MM.1S (cell line): ENCODE results near the gene TTI1.

Experiments
- DNase-seq: peaks from one replicate; pipeline ENCODE4 v3.0.0-alpha.2; 2015
- H2AFZ ChIP-seq: fragments of 300-600 bp; sonication (generic); 2 replicates; pipeline ENCODE4 v1.6.0; 2016; ENCODE audit warnings: antibody characterized with exemption, low read length
- H3F3A ChIP-seq: fragments of 300-600 bp; sonication (generic); 2 replicates; pipeline ENCODE4 v1.6.1; 2016; ENCODE audit warnings: mild to moderate bottlenecking, antibody characterized with exemption, low read length, moderate library complexity, mixed read lengths; ENCODE audit not compliant: insufficient read depth
- H3K27ac ChIP-seq: fragments of 300-600 bp; sonication (generic); 2 replicates; pipeline ENCODE4 v1.5.1; 2016; ENCODE audit warnings: mild to moderate bottlenecking, low read length
- H3K27me3 ChIP-seq: fragments of 300-600 bp; sonication (generic); replicated peaks from 2 replicates; pipeline ENCODE4 v1.6.0; 2016; ENCODE audit warnings: low read length; ENCODE audit not compliant: insufficient read depth
- H3K36me3 ChIP-seq: fragments of 300-600 bp; sonication (generic); replicated peaks from 2 replicates; pipeline ENCODE4 v1.6.1; 2016; ENCODE audit warnings: mild to moderate bottlenecking, low read length, mixed read lengths; ENCODE audit not compliant: insufficient read depth
- H3K4me1 ChIP-seq: fragments of 300-600 bp; sonication (generic); 2 replicates; pipeline ENCODE4 v1.6.1; 2016; ENCODE audit warnings: low read length, mixed read lengths
- H3K4me2 ChIP-seq: fragments of 300-600 bp; sonication (generic); 2 replicates; pipeline ENCODE4 v1.6.0; 2016; ENCODE audit warnings: low read depth, low read length
- H3K4me3 ChIP-seq: fragments of 300-600 bp; sonication (generic); 2 replicates; pipeline ENCODE4 v1.5.1; 2016; ENCODE audit warnings: low read length, mixed read lengths
- H3K79me2 ChIP-seq: fragments of 300-600 bp; sonication (generic); 2 replicates; pipeline ENCODE4 v1.6.1; 2016; ENCODE audit warnings: mixed run types, low read length, mixed read lengths
- H3K9ac ChIP-seq: fragments of 300-600 bp; sonication (generic); 2 replicates; pipeline ENCODE4 v1.6.1; 2016; ENCODE audit warnings: low read length, mixed read lengths
- H3K9me2 ChIP-seq: fragments of 300-600 bp; sonication (generic); replicated peaks from 2 replicates; pipeline ENCODE4 v1.6.1; 2016; ENCODE audit warnings: mild to moderate bottlenecking, low read length, mixed read lengths; ENCODE audit not compliant: insufficient read depth
- H3K9me3 ChIP-seq: fragments of 300-600 bp; sonication (generic); replicated peaks from 2 replicates; pipeline ENCODE4 v1.6.1; 2016; ENCODE audit warnings: mild to moderate bottlenecking, low read length, mixed read lengths; ENCODE audit not compliant: insufficient read depth
- H4K20me1 ChIP-seq: fragments of 300-600 bp; sonication (generic); 2 replicates; pipeline ENCODE4 v1.6.1; 2016; ENCODE audit warnings: mild to moderate bottlenecking, low read length, moderate library complexity, mixed read lengths; ENCODE audit not compliant: insufficient read depth
- EZH2 ChIP-seq: fragments of 300-600 bp; sonication (generic); optimal IDR thresholded peaks from 2 replicates; pipeline ENCODE3; 2017; ENCODE audit warnings: low read depth, mild to moderate bottlenecking, antibody characterized with exemption, low read length, mixed read lengths
- EZH2phosphoT487 ChIP-seq: fragments of 300-600 bp; sonication (generic); IDR thresholded peaks from 2 replicates; pipeline ENCODE4 v1.6.1; 2018; ENCODE audit warnings: antibody characterized with exemption, low read length
- TF ChIP-seq, protein P1 (sequence below): fragments of 300-600 bp; sonication (generic); IDR thresholded peaks from 2 replicates; pipeline ENCODE4 v1.5.1; 2016; ENCODE audit warnings: antibody characterized with exemption, low read length, mixed read lengths

Gene TTI1

DNA sequence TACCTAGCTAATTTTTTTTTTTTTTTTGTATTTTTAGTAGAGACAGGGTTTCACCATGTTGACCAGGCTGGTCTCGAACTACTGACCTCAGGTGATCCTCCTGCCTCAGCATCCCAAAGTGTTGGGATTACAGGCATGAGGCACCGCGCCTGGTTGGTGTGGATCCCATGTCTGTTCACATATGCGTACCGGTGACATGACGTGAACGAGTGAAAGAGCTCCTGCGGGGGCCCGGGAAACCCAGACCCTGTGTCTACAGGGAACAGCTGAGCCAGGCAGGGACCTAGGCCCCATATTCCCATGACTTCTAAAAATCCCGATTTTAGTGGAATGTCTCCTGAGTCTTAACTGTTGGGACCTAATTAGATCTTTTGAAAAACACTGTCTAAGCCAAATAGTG lies 97.2 kb downstream of the TTI1 start:
- DNase-seq, result no peak
- H3K9ac ChIP-seq, result no peak overlapping the region

DNA sequence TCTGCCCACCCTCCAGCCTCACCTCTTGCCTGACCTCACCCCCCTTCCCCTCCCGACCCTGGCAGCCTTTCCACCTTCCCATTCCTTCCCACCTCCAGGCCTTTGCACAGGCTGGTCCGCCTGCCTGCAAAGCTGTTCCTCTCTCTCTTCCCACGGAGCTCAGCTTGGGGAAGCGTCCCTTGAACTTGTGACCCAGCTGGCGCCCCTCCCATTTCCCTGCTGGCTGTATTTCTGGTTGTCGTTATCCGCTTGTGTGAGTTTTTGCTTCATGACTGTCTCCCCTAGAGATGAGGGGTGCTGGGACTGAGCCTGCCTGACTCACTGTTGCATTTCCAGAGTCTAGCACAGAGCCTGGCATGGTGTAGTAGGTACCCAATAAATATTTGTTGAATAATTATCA lies 97.8 kb downstream of the TTI1 start:
- Histone ChIP-seq H3K9me2 (no peaks in the 10 kb centered on the region), H3K79me2 (no peaks in the 10 kb centered on the region), H3F3A (no peaks in the 10 kb centered on the region), H3K36me3 (no peaks in the 10 kb centered on the region), H4K20me1 (no peaks in the 10 kb centered on the region), H3K4me2 (no peak overlapping the region), H3K9me3 (no peaks in the 10 kb centered on the region), H3K4me1 (no peaks in the 10 kb centered on the region), H3K9ac (no peak overlapping the region), H3K4me3 (no peak overlapping the region), H2AFZ (no peak overlapping the region), H3K27me3 (peaks cover 34% of the 10 kb centered on the region), H3K27ac (no peak overlapping the region)
- no peak for DNase-seq
- TF ChIP-seq EZH2 (no peak), EZH2phosphoT487 (no peak)
- TF ChIP-seq, protein P1, sequence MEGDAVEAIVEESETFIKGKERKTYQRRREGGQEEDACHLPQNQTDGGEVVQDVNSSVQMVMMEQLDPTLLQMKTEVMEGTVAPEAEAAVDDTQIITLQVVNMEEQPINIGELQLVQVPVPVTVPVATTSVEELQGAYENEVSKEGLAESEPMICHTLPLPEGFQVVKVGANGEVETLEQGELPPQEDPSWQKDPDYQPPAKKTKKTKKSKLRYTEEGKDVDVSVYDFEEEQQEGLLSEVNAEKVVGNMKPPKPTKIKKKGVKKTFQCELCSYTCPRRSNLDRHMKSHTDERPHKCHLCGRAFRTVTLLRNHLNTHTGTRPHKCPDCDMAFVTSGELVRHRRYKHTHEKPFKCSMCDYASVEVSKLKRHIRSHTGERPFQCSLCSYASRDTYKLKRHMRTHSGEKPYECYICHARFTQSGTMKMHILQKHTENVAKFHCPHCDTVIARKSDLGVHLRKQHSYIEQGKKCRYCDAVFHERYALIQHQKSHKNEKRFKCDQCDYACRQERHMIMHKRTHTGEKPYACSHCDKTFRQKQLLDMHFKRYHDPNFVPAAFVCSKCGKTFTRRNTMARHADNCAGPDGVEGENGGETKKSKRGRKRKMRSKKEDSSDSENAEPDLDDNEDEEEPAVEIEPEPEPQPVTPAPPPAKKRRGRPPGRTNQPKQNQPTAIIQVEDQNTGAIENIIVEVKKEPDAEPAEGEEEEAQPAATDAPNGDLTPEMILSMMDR, result no peak

More for the DNA sequence above, 97.2 kb downstream of the TTI1 start:
- Histone ChIP-seq H3K79me2 (no peaks in the 10 kb centered on the region), H3K4me2 (no peak overlapping the region), H3K36me3 (no peaks in the 10 kb centered on the region), H4K20me1 (no peaks in the 10 kb centered on the region), H2AFZ (no peak overlapping the region), H3K4me1 (no peaks in the 10 kb centered on the region), H3K9me3 (no peaks in the 10 kb centered on the region), H3K4me3 (no peak overlapping the region), H3K27me3 (peaks cover 28% of the 10 kb centered on the region), H3K9me2 (no peaks in the 10 kb centered on the region), H3F3A (no peaks in the 10 kb centered on the region), H3K27ac (no peak overlapping the region)
- TF ChIP-seq EZH2phosphoT487, result no peak
- TF ChIP-seq, protein P1, result no peak
- TF ChIP-seq EZH2, result no peak

DNA sequence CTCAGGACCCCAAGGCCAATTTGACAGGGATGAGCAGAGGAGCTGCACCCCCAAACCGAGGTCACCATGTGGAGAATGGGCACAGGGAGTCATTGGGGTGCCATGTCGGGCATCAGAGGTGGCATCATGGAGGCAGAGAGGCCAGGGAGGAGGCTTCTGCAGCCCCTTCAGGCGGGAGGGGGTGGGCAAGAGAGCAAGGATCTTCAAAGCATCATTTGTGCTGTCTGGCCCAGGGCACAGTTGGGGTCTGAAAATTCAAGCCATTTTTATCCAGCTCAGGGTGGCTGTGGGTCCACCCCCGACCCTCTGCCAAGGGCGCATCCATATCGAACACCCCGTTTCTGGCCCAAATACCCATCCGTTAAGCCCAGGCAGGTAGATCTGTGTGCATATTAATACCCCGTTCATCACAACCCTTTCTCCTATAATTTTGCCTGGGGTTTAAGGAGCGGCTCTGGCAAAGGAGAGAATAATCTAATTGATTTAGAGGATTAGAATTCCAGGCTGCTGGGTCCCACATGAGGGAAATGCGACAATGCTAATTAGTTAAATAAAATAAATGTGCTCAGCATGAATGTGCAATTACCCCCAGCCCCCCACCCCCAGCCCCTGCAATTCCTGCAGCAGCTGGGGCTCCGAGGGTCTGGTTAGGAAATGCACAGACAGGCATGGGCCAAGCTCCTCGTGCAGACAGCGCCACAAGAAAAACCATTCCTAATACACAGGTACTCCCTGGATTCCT lies 98.5 kb downstream of the TTI1 start:
- no peak overlapping the region for H3K9ac ChIP-seq
- no peaks in the 10 kb centered on the region for H3K79me2 ChIP-seq
- no peaks in the 10 kb centered on the region for H3F3A ChIP-seq
- no peak overlapping the region for H3K27ac ChIP-seq
- peaks cover 41% of the 10 kb centered on the region for H3K27me3 ChIP-seq
- H3K9me3 ChIP-seq, result no peaks in the 10 kb centered on the region
- no peaks in the 10 kb centered on the region for H4K20me1 ChIP-seq
- no peaks in the 10 kb centered on the region for H3K9me2 ChIP-seq
- no peaks in the 10 kb centered on the region for H3K4me1 ChIP-seq
- no peaks in the 10 kb centered on the region for H3K36me3 ChIP-seq
- H3K4me2 ChIP-seq, result no peak overlapping the region
- TF ChIP-seq EZH2 (no peak), EZH2phosphoT487 (no peak)
- TF ChIP-seq, protein P1, result no peak
- no peak overlapping the region for H2AFZ ChIP-seq
- no peak overlapping the region for H3K4me3 ChIP-seq
- DNase-seq, result no peak
